ENCODE results near the gene UBTD2.
"Not testable (repeated sequence)": the region's sequence is repeated elsewhere in the genome, so short reads cannot be mapped to it uniquely, and the experiment has no call there.

UBTD2 gene

DNA sequence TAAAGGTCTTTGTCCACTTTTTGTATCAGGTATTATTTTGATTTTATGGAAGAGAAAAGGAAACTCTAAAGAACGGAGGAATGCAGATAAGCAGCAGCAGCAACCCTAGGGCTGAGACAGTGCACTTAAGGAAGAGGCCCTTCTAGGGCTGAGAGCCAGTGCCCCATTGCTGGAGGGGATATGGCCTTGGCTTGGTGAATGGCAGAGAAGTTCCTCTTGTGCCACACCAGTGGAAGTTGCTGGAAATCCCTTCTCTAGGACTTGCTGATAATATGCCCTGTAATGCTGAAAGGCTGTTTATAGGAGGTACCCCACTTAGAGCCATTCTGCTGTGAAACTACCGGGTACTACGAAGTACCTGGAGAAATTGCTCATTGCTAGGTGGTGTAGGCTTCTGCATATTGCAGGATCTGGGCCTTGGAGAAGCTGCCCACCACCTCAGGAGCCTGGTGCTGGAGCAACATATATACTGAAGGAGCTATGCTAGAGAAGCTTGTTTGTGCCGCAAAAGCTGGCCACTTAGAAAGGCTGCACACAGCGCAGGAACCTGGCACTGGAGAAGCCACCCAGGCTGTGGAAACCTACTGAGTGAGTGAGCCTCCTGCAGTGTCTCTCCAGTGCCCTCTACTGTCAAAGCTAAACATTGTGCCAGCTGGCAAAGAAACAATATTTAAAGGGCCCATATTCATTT is 9.6 kb upstream of the UBTD2 start:
- no peak for DNase-seq (ENCODE audit: low read depth)

DNA sequence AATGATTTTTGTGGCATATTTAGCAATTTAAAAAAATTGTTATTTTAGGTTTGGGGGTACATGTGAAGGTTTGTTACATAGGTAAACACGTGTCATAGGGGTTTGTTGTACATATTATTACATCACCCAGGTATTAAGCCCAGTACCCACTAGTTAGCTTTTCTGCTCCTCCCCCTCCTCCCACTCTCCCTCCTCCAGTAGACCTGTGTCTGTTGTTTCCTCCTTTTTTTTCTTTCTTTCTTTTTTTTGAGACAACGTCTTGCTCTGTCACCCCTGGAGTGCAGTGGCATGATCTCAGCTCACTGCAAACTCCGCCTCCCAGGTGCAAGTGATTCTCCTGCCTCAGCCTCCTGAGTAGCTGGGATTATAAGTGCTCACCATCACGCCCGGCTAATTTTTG is 8.3 kb upstream of the UBTD2 start:
- DNase-seq (ENCODE audit: low read depth): not testable (repeated sequence)

DNA sequence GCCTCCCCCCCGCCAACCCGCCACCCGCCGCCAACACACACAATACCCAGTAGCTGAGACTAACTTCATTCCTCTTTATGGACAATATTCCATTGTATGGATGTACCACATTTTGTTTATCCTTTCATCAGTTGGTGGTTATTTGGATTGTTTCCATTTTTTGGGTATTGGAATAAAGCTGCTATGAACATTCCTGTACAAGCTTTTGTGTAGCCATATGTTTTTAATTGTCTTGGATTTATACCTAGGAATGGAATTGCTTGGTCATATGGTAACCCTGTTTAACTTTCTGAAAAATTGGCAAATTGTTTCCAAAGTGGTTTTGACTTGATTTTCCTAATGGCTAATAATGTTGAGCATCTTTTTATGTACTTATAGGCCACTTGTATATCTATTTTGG is 4.9 kb upstream of the UBTD2 start:
- DNase-seq (ENCODE audit: low read depth): no peak

DNA sequence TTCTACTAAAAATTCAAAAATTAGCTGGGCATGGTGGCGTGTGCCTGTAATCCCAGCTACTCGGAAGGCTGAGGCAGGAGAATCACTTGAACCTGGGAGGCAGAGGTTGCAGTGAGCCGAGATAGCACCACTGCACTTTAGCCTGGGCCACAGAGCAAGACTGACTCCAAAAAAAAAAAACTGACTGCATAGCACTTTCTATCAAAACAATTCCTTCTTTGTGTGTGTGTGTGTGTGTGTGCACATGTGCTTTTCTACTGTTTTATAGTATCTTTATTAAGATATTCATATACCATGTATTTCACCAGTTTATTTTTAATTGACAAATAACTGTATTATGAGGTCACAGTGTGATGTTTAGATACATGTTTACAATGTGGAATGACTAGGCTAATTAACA is 3.6 kb upstream of the UBTD2 start:
- DNase-seq (ENCODE audit: low read depth): not testable (repeated sequence)

DNA sequence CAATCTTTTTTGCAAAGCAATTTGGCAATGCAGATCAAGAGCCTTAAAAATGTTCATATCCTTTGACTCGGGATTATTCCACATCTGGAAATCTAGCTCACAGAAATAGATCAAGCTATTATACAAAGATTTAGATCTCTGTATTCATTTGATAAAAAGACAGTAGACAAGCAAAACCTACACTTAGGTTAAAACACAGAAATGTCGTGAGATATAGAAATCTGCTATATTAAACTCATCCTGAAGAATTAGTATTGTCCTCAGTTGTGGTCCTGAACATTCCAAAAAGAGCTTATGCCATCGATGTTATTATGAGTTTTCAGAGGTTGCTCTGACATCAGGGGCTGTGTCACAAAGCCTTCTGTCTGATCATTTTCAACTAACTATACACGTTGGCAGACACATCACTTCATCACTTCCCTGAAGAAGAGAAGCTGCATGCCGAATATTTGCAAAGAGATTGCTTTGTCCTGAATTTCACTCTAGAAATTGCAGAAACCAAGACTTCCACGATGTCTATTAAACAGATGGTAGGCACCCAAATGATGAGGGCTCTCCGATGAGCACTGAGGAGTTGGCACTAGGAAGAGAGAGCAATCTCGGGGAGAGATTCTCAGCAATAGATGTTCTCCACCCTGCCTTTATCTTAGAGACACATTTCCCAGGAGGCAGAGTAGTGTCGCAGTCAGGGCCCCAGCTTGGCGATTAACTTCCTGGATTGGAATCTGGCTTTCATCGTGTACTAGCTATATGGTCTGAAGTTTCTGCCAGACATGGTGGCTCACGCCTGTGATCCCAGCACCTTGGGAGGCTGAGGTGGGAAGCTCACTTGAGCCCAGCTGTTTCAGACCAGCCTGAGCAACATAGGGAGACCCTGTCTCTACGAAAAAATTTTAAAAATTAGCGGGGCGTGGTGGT is 1.9 kb upstream of the UBTD2 start:
- no peak for DNase-seq (ENCODE audit: low read depth)

DNA sequence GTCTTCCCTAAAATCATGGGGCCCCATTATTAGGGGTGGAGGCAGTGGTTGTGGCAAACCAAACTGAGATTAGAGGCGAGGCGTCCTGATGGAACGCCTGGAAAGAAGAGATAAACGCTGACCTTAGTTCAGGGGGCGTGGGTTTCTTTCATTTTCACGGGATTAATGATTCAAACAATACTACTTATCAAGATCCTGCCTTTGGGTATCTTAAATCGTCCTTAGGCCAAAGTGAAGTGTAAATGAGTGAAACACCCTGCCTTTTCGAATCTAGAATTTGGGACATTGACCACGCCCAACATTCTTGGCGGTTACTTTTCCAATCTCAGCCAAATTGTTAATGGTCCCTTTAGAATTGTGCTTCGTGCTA is 1.0 kb upstream of the UBTD2 start:
- DNase-seq (ENCODE audit: low read depth): no peak

DNA sequence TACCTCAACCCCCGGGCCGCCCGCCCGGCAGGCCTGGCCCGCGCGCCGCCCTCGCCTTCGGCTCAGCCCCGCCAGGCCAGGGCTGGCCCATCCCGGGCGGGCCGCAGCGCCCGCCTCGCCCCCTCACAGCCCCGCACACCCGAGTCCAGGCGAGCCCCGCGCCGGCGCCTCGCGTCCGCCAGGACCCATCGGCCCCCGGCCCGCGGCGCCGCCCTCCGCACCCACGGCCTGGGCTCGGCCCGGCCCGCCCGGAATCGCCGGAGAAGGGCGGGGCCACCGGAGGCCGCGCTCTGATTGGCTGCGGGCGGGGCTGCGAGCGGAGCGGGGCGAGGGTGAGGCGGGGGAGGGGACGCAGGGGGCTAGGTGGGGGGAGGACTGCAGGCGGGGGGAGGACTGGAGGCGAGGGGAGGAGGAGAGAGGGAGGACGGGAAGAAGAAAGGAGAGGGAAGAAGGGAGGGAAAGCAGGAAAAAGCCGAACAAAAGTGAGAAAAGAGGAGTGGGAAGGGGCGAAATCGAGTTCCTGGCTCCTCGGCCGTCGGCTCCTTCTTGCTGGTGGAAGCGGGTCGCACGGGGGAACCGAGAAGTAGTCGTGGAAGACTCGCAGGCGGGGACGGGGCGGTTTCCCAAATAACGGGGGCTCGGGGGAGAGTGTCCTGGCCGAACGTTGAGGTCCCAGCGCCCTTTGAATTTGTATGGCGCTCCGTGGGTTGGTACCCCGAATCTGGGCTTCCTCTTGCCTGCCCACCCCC is 472 bp upstream of the UBTD2 start:
- no peak for DNase-seq (ENCODE audit: low read depth)

DNA sequence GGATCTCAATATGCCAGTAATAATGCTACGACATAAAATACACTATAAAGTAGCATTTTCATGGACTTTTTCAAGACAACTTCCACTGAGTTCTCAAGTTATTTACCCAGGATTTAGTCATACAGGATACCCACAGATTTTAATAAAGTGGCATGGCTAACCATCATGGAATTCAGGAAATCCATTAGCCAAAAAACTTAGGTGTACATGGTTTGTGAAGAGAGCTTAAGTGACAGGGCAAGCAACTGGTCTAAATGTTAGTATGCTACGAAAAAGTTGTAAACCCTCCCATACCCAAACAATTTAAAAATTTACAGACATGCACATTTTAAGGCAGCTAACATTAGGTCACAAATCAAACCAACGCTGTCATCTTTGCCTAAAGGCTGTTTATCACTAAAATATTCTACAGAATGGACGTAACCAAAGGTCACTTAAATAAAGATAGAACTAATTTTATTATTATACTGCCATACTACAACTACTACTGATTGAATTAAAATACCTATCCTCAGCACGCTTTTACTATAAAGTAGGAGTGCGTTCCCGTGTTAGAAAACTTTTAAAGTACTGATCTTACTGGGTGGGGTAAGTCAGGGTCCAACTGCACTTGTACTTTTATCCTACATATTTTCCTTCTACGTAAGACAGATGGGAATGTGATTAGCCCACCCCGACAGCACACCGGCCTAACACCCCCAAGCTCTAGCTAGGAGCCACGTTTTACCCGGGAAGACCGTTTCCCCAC is 1.1 kb downstream of the UBTD2 start:
- DNase-seq (ENCODE audit: low read depth): no peak

DNA sequence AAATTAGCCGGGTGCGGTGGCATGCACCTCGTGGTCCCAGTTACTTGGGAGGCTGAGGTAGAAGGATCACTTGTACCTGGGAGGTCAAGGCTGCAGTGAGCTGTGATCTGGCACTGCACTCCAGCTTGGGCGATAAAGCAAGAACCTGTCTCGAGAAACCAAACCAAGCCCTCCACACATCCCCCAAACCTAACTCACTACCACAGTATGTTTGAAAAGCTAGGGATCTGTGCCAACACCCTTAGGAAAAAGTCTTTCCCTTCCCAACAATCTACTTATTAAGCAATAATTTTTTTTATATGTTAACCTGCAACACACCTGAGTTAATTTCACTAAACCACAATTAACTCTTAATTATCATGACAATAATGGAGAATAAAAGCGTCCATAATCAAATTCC is 2.2 kb downstream of the UBTD2 start:
- DNase-seq (ENCODE audit: low read depth): no peak

DNA sequence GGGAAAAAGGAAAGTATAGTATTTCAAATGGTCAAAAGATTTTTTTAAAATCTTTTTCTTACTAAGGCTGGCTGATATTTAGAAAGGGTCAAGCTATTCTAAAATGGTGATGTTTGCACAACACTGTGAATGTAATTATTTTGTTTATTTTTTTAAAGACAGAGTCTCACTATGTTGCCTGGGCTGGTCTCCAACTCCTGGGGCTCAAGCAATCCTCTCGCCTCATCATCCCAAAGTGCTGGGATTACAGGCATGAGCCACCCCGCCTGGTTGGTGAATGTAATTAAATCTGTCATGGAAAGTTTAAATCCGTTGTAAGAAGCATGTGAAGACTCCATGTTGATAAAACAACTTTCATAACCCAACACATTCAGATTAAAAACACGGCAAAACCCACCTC is 2.6 kb downstream of the UBTD2 start:
- no peak for DNase-seq (ENCODE audit: low read depth)

DNA sequence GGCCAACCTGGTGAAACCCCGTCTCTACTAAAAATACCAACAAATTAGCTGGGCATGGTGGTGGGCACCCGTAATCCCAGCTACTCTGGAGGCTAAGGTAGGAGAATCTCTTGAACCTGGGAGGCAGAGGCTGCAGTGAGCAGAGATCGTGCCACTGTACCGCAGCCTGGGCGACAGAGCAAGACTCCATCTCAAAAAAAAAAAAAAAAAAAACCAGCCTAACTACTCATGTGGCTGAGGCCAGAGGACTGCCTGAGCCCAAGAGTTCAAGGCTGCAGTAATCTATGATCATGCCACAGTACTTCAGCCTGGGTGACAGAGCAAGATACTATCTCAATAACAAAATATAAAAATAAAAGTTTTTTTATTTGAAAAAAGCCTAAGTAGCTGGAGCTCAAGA is 3.2 kb downstream of the UBTD2 start:
- no peak for DNase-seq (ENCODE audit: low read depth)

DNA sequence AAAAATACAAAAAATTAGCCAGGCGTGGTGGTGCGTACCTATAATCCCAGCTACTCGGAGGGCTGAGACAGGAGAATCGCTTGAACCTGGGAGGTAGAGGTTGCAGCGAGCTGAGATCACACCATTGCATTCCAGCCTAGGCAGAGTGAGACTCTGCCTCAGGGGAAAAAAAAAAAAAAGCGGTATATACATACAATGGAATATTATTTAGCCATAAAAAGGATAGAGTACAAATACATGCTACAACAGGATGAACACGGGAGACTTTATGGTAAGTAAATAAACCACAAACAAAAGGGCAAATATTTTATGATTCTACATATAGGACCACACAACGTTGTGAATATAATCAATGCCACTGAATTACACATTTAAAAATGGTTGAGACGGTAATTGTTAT is 5.2 kb downstream of the UBTD2 start:
- no peak for DNase-seq (ENCODE audit: low read depth)

DNA sequence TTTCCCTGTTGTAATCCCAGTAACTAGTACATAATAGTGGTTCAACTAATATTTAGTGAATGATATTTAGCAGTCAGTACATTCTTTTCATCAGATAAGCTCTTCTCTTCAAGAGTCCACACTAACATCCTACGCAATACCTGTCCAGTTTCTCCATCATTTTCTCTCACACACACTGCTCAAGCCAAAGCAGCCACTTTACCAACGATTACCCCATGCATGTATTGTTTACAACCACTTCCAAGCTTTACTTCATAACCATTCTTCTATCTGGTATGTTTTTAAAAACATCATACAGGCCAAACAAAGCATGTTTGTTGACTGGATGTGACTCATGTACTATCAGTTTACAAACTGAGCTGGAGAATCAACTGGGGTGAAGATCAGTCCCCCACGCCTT is 7.3 kb downstream of the UBTD2 start:
- DNase-seq (ENCODE audit: low read depth): no peak

DNA sequence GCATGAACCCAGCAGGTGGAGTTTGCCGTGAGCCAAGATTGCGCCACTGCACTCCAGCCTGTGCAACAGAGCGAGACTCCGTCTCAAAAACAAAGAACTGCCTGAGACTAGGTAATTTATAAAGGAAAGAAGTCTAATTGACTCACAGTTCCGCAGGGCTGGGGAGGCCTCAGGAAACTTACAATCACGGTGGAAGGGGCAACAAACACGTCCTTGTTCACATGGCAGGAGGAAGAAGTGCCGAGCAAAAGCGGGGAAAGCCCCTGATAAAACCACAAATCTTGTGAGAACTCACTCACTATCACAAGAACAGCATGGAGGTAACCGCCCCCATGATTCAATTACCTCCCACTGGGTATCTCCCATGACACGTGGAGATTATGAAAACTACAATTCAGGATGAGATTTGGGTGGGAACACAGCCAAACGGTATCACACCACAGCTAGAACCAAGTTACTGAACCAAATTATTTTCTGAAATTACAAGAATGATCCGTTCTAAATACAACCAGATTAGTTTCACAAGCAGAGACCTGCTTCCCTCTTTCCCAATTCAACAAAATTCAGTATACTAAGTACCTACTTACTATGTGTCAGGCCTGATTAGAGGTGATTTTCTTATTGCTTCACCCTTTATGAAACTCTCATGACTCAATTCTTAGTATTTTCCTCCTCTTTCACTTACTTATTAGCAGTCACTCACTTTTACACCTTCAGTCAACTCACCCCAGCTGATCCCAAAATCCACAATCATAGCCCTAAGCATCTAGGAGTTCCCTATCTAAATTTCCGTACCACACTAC is 8.4 kb downstream of the UBTD2 start:
- no peak for DNase-seq (ENCODE audit: low read depth)

DNA sequence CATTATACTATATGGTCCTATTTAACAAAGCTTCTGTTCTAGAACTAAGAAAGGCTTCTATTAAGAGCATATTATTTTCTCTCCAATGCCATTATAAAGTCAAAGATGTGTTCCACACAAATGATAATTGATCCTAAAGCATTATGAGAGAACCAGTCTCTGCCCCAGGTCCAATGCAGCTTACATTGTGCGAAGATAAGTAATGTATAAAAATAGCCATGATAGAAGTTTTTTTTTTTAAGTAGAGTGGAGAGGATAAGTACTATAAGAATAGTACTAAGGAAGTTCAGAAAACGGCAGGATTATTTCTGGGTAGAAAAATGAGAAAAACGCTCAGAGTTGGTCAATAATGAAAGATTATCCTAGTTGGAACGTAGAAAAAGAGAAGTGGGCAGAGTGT is 15.6 kb downstream of the UBTD2 start:
- no peak for DNase-seq (ENCODE audit: low read depth)

DNA sequence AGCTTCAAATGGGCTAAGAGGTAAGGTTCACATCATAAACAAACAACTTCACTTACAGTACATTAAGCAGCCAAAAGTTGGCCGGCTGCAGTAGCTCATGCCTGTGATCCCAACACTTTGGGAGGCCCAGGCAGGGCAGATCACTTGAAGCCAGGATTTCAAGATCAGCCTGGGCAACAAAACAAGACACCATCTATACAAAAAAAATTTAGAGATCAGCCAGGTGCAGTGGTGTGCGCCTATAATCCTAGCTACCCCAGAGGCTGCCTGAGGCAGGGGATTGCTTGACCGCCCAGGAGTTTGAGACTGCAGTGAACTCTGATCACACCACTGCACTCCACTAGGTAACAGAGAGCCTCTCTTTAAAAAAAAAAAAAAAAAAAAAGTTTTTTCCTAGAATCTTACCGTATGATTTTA is 16.9 kb downstream of the UBTD2 start:
- no peak for DNase-seq (ENCODE audit: low read depth)

DNA sequence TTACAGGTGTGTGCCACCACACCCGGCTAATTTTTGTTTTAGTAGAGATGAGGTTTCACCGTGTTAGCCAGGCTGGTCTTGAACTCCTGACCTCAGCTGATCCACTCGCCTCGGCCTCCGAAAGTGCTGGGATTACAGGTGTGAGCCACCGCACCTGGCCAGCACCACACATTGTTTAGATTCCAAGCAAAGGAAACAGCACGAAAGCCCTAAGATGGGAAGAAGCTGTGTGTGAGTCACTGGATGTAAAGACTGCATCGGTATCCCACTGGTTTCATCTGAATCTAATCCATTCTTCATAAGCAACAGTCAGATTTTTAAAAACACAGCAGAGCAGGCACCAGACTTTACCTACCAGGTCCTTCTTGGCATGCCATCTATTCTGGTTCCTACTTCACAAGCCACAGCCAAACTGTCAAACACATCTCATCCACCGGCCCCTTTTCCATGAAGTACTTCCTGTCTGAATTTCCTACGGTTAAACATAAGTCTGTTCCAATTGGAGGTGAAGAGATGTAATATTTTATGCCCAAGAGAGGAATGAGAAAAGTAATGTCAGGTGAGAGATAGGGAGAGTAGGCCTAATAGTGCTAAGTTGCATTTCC is 17.4 kb downstream of the UBTD2 start:
- DNase-seq (ENCODE audit: low read depth): no peak

DNA sequence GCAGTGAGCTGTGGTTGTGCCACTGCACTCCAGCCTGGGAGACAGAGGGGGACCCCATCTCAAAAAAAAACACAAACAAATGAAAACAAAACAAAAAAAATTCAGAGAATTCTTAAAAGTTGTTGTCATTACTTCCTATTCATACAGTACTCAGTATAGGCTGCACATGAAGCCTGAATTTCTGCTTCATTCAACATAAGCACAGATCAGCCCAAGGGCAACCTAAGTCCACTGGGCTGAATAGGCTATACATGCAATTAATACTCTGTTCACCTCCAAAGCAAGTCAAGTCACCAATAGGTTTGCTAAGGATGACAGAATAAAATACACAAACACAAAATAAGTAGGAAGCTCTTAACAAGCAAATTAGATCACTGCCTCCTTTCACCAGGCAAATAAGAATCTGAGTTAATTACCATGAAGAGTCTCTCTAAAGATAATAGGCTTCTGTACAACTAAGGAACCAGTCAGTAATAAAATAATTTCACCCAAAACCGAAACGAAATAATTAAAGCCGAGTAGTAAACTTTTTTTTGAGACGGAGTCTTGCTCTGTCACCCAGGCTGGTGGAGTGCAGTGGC is 18.7 kb downstream of the UBTD2 start:
- DNase-seq (ENCODE audit: low read depth): no peak

DNA sequence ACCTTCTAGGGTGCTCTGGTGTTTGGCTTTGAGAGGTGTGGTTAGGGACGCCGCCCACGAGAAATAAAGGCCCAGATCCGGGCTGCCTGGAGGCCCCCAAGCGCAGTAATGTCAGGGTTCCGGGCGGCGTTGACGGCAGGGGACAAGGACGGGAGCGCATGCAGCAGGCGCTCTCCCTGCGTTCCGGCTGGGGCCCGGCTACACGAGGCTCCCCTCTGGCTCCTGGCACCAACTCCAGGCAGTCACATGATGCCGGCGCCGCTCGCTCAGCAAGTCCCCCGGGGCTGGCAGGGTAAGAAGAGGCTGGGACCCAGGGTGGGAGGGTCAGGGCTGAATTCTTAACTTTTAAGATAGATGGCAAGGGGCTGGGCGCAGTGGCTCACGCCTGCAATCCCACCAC is 28.1 kb downstream of the UBTD2 start:
- DNase-seq (ENCODE audit: low read depth): no peak

DNA sequence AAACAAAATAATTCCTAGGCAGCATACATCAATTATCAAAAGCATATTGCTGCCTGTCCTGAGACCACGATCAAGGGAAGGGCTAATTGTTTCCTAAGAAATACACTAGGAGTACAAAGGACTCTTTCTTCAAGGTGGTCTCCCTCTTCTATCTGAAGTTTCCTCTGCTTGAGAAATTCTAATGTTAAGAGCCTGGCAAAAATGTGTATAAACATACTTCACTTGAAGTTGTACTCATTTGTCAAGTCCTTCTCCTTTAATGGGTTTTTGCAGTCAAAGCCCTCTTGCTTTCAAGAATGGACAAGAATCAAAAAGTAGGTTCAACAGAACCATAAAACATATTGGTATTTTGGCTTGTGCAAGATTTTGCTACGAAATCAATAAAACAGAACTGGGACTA is 31.1 kb downstream of the UBTD2 start:
- no peak for DNase-seq (ENCODE audit: low read depth)

DNA sequence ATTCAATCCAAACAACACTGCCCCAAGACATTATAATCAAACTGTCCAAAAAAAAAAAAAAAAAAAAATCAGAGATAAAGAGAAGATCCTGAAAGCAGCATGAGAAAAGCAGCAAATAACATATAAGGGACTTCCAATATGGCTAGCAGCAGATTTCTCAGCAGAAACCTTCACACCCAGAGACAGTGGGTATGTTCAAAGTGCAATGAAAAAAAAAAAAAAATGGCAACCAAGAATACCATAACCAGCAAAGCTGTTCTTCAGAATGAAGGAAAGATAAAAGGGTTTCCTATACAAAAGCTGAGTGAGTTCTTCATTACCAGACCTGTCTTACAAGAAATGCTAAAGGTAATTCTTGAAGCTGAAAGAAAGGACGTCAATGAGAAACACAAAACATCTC is 32.1 kb downstream of the UBTD2 start:
- DNase-seq (ENCODE audit: low read depth): no peak

Measured in HS-5 (cell line).